GM19193 (cell line): ENCODE results near the gene C4BPB.

Source experiments
- POLR2A ChIP-seq: IDR thresholded peaks from 4 replicates; pipeline ENCODE4 v1.6.1; 2011; ENCODE audit not compliant: insufficient read depth, insufficient read length; ENCODE audit errors: extremely low read depth

C4BPB gene

DNA sequence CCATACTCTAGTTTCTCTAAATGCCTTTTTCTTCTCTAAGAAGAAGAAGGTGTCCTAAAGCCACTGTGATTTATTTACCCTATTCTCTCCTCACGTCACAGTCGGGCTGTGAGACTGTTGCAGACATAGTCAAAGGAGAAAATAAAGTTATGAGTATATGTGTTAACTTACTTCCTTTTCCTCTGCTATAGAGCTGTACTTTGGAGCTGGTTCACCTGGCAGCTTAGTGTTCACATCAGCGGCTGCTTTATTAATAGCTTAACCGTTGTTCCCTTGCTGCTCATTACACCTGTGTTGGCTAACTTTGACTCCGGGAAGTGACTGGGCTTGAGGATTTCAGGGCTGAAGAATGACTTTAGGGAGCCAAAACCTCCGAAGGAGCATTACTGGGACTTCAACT is 32.0 kb upstream of the C4BPB start:
- TF ChIP-seq POLR2A, result no peak

DNA sequence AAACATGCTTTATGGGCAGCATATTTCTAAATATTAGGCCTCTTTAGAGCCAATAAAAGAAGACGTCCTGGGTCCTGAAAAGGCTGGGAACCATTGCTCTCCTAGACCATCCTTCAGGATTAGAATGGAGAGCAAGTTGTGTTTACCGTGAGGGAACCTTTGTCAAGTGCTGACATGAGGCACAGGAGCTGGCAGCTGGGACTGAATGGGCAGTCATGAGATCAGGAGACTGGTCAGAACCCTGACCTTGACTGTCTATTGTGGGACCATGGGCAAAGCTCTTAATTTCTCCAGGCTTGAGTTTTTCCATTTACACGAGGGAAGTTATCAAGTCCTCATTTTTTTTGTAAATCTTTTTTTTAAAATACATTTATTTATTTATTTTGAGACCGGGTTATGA is 30.4 kb upstream of the C4BPB start:
- TF ChIP-seq POLR2A, result no peak

DNA sequence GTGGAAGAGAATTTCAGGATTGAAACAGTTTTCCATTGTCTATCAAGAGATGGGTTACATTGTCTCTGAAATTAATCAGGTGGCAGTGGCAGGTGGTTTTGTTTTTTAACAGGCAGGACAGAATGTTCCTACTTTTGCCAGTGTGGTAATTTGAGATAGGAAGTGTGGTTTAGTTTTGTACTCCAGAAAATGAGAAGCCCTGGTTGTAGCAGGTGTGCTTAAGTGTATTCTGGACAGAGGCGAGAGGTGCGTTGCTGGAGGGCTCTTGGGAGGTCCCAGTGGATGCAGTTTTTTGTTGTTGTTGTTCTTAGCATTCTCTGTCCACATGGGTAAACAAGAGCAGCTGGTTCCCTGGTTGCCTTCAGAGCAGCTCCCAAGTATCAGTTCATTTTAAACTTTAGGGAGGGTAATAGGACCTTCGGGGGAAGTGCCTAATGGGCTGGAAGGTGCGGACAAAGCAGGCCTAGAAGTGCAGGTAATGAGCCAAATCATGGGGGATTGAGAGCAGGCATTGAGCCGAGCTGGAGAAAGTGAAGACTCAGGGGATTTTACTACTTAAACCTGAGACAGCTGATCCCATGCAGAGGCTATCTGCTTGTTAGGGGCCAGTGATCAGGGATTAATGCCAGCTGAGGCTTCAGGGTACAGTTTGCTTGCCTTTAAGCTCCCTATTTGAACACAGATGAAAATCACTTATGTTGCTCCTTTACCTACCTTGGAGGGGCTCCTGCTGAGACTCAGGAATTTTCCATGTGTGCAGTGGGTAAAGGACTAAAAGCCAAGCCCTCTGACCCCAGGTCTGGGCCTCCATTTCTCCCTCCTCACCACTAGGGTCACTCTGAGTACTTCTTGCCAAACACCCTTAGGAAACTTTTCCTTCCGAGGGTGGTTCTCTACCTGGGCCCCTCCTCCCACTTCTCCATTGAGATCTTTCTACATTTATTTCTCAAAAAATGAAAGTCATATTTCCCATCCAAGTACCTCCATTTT is 29.5 kb upstream of the C4BPB start:
- no peak for TF ChIP-seq POLR2A

DNA sequence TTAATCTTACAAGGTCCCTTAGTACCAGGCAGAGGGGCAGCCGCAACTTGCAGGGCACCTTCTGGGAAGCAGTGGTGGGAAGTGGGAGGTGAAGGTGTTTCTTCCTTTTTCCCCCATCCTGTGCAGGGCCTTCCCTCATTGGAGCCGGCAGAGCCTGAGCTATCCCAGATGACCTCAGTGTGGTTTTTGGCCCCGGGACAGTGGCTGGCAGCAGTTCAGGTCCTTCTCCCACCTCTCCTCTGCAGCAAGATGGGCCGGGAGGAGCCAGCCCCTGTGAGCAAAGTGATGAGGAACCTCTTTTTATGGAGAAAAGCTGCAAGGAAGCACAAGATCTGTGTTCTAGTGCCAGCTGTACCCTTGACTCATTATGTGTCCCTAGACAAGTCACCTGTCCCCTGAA is 28.8 kb upstream of the C4BPB start:
- TF ChIP-seq POLR2A, result no peak

DNA sequence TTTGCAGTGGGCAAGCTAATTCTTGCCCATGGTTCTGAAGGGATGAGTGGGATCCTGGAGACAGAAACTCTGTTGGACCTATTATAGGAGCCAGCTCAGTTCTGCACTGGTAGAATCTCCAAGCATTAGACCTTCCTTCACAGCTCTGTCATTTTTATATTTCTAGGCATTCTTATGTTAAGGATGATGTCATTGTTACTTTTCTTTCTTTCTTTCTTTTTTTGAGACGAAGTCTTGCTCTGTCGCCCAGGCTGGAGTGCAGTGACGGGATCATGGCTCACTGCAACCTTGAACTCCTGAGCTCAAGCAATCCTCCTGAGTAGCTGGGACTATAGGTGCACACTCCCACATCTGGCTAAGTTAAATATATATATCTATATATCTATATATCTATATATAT is 28.1 kb upstream of the C4BPB start:
- no peak for TF ChIP-seq POLR2A

DNA sequence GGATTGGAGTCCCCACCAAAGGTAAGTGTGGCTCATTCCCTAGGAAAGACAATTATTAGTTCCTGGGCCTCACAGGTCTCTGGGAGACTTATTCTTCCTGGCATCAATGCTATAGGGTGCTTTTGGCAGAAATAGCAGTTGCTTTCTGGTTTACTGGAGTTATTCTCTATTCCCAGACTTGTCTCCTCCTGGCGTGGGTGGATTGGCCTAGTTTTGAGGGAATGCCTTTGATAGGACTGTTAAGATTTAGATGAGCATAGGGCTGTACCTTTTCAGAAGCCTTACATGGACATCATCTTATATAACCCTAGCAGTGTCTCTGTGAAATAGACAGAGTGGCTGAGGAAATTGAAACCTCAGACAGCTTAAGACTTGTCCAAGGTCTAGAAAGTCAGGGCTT is 26.6 kb upstream of the C4BPB start:
- TF ChIP-seq POLR2A, result no peak

DNA sequence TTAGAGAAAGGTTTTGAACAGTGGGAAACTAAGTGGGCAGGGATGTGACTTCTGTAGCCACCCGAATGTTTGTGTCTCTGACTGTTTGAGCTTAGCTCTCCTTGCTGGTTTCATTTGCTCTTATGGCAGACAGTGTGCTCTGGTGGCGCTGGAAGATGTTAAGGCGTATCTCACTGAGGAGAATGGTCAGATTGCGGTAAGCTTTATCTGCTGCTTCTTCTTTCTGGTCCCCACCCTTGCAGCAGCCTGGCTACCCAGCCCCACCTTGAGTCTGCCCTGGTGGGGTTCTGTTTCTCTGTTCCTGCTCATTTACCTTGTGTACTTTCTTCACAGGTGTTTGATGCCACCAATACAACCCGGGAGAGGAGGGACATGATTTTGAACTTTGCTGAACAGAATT is 25.6 kb upstream of the C4BPB start:
- no peak for TF ChIP-seq POLR2A

DNA sequence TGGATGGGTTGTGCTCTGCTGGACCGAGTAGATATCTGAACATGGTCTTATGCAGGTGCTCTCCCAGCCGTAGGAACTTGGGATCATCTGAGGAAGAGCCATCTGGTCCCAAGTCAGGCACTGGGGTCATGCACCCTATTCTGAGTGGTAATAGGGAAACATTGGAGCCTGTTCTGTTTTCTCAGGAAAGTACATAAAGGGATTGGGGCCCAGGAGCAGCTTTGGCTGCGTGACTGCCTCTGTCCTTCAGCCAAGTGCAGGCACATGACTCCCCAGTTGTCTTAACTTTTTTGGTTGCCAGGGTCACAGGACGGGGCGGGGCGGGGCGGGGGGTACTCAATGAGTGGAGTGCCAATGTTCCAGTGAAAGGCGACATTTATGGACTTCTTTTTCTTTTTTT is 24.1 kb upstream of the C4BPB start:
- no peak for TF ChIP-seq POLR2A

DNA sequence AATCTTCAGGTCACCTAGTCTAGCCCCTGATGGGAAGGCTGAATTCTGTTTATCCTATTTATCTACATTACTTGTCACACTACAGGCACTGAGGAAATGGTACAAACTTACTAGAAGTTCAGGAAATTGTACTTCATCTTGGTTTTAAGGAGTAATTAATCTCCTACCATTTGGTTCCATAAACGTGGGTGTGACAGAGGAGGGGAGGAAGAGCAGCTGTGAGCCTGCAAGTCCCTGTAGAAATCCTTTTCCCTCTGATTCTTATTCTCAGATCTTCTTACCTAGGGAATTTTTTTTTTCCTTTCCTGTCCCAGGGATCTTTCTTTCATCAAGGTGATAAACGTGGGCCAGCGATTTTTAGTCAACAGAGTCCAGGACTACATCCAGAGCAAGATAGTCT is 21.5 kb upstream of the C4BPB start:
- TF ChIP-seq POLR2A, result no peak

DNA sequence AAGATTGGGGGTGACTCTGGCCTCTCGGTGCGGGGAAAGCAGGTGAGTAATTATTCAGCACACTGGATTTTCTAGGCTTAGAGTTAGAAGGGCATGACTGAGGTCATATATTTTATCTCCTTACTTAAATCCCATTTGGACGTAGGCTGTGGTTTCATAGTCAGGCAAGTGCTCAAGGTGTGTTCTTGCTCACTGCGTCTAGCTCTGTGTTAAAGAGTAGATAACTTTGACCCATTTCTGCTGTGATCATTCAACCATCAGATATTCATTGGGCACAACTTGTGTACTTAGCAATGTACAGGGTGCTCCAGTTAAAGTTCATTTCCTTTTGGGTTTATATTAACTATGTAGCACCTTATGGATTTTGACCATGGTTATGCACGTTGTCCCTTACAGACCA is 21.0 kb upstream of the C4BPB start:
- TF ChIP-seq POLR2A, result no peak

DNA sequence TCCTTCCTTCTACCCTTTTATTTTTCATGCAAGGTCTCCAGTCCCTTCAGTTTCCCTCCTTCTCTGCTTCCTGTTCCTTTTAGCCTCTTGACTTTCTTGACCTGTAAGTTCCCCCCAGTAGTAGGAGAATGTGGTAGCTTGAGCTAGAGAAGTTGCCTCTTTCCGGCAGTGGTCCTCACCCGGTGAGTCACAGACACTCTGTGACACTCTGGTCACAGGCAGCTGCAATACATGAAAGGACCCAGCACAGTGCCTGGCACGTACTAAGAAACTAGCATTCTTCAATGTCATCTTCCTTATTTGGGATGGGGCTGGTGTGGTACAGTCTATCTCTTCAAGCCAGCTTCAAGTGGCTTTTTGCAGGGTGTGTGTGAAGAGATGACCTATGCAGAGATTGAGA is 19.6 kb upstream of the C4BPB start:
- TF ChIP-seq POLR2A, result no peak

DNA sequence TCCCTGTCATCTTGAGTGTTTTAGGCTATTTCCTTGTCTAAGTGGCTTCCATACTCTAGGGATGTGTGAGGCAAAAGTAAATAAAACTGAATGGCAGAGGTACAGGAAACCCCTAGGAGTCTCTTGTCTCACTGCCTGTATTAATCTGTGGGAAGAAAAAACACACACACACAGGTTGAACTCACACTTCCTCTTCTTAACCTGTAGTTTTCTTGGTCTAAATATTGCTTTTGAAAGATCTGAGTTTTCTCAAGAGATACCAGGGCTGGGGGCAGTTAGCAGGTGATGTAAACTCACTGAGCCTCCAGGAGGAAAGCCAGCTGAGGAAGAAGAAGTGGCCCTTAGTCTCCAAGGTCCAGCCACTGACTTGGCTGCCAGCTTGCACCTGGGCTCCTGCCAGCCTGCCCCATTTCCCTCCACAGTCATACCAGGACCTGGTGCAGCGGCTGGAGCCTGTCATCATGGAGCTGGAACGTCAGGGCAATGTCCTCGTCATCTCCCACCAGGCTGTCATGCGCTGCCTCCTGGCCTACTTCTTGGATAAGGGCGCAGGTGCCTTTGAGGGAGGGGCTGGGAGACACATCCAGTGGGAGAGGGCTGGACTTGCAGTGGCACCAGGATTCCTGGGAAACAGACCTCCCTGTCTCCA is 18.7 kb upstream of the C4BPB start:
- no peak for TF ChIP-seq POLR2A

DNA sequence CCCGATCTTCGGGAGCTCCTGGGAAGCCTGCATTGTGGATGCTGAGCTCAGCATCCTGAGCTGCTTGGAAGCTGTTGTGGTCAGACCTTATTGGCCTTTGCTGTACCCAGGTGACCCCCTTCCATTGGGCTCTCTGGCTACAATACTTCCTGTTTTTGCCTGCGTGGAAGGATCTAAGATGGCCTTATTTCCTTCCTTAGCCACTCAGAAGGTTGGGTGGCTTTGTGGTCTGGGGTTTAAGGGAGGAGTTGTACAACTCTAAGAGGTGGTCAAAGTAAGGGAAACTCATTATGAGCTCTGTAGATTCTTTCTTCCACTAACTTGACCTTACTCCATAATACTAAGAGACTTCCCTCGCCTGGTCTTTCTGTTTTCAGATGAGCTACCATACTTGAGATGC is 17.8 kb upstream of the C4BPB start:
- TF ChIP-seq POLR2A, result no peak

DNA sequence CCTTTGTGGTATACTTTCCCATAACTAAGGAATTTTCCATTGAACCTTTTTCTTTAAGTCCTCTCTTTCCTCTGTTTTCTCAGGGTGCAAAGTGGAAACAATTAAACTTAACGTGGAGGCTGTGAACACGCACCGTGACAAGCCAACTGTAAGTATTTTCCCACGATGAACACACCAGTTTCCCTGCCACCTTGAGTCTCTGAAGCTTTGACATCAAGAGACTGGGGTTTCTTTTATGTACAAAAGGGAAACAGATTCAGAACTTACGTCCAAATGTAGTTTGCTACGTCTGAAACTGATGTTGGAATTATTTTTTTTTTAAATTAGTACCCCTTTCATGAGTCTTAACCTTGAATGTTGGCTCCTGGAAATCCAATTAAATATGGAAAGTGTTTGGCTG is 17.2 kb upstream of the C4BPB start:
- TF ChIP-seq POLR2A, result no peak

DNA sequence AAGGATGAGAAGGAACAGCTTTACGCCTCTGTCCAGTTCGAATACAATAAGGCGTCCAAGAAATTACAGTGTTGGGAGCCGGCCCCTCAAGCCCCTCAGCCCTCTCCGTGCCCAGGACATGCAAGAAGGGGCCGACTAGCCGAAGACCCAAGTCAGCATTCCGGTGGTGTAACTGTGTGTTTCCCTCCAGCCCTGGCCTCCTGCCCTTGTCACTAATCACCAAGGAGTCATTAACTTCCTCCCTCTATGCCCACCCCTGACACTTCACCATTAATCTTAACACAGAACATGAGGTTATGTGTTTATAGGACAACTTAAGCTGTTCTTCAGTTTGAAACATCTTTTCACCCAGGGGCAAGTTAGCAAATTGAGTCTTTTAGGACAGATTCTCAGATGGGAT is 16.4 kb upstream of the C4BPB start:
- TF ChIP-seq POLR2A, result no peak
